ENCODE results near the gene ILDR1. TPM values are rescaled to one million over a fixed set of nuclear protein-coding genes. Genes with fewer than 3 reads are reported as not detected.

The ILDR1 gene
- total and polyA plus RNA-seq, 9 donors, result 0.48 to 3.0 (median 0.80) TPM; not detected in 3

GRCh38 chr3:122008166-122008565 lies 13.9 kb downstream of the ILDR1 start:
- Histone ChIP-seq H3K27ac (no peak overlapping the region), H3K27me3 (no peaks in the 10 kb centered on the region), H3K4me3 (no peak overlapping the region), H3K4me1 (ENCODE audit: insufficient read depth) (no peaks in the 10 kb centered on the region), H3K9me3 (no peaks in the 10 kb centered on the region), H3K36me3 (no peaks in the 10 kb centered on the region)
- TF ChIP-seq CTCF (IDR thresholded peaks at IDR 0.05) (no peak), POLR2A (IDR thresholded peaks at IDR 0.05) (no peak), EP300 (IDR thresholded peaks at IDR 0.05) (no peak)
- 82 to 93% (median 90%) methylated on average over 2 of the region's 2 CpGs for WGBS, 3 donors
- intact Hi-C loops (cut with DNase I), result no loop called here
- no peak for DNase-seq

DNA sequence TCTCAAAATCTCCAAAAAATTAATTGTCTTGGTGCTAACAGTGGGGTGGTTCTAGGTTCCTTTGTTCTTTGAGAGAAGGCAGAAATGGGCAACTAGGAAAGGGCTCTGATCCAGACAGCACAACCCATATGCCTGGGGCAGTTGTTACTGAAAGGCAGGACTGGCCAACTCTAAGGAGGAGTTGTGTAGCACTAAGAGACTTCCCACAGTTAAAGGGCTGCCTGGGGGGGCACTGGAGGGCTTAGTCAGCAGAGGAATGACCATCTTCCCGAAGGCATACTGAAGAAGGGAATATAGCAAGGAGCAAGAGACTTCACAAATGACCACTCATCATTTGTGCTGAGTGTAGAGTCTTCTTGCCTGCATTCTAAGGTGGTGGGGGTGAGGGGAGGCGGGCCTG lies 15.8 kb downstream of the ILDR1 start:
- no peak for DNase-seq
- no peaks in the 10 kb centered on the region for H3K4me1 ChIP-seq (ENCODE audit: insufficient read depth)
- H3K4me3 ChIP-seq, result no peak overlapping the region
- TF ChIP-seq POLR2A (IDR thresholded peaks at IDR 0.05), result no peak
- TF ChIP-seq CTCF (IDR thresholded peaks at IDR 0.05), result no peak
- TF ChIP-seq EP300 (IDR thresholded peaks at IDR 0.05), result no peak
- H3K9me3 ChIP-seq, result no peaks in the 10 kb centered on the region
- intact Hi-C loops (cut with DNase I), result no loop called here
- WGBS, 3 donors, result 67 to 84% (median 70%) methylated on average over 2 of the region's 2 CpGs
- no peaks in the 10 kb centered on the region for H3K27me3 ChIP-seq
- H3K27ac ChIP-seq, result no peak overlapping the region
- no peaks in the 10 kb centered on the region for H3K36me3 ChIP-seq

DNA sequence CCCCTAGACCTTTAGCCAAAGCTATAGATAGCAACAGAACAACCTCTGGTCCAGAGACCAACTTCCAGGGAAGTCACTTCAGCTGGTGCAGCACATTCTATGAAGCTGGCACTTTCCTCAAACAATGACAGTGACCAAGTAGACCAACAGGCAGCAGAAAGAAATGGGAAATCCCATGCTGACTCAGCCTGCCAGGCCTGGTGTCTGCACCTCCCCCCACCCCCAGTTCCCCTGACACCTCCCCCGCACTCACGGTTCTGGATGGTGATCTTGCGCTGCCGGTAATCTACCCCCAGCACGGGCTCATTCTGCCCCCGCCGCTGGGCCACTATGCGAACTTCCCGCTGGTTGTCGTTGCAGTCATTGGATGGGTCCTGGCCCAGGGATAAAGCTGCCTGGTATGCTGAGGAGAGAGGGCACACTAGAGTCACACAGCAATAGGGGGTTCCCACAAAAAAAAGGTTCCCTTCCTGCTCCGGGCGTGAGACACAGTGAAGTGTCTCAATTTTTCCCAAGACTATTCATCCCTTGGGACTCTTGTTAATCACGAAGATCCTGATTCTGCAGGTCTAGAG lies 17.0 kb downstream of the ILDR1 start:
- Histone ChIP-seq H3K4me1 (ENCODE audit: insufficient read depth) (no peaks in the 10 kb centered on the region), H3K9me3 (no peaks in the 10 kb centered on the region), H3K27me3 (no peaks in the 10 kb centered on the region), H3K4me3 (no peak overlapping the region), H3K27ac (no peak overlapping the region), H3K36me3 (no peaks in the 10 kb centered on the region)
- intact Hi-C loops (cut with DNase I), result no loop called here
- DNase-seq, result no peak
- 86 to 91% (median 90%) methylated on average over 13 of the region's 13 CpGs for whole genome bisulfite sequencing, 3 donors
- TF ChIP-seq POLR2A (IDR thresholded peaks at IDR 0.05), result no peak
- no peak for TF ChIP-seq CTCF (IDR thresholded peaks at IDR 0.05)
- no peak for TF ChIP-seq EP300 (IDR thresholded peaks at IDR 0.05)

GRCh38 chr3:122004107-122004506 lies 17.9 kb downstream of the ILDR1 start:
- H3K4me1 ChIP-seq (ENCODE audit: insufficient read depth), result no peaks in the 10 kb centered on the region
- no peaks in the 10 kb centered on the region for H3K9me3 ChIP-seq
- 57 to 60% (median 58%) methylated on average over 2 of the region's 2 CpGs for WGBS, 3 donors
- TF ChIP-seq CTCF (IDR thresholded peaks at IDR 0.05), result no peak
- no peak for TF ChIP-seq POLR2A (IDR thresholded peaks at IDR 0.05)
- no peak for TF ChIP-seq EP300 (IDR thresholded peaks at IDR 0.05)
- no peak overlapping the region for H3K4me3 ChIP-seq
- DNase-seq, result no peak
- no peak overlapping the region for H3K27ac ChIP-seq
- intact Hi-C loops (cut with DNase I), result no loop called here
- H3K27me3 ChIP-seq, result no peaks in the 10 kb centered on the region
- H3K36me3 ChIP-seq, result no peaks in the 10 kb centered on the region
